GM12892 (cell line): Measurements from ENCODE around the gene ARHGAP27.

Experiments used
- DNase-seq: peaks from one replicate; pipeline ENCODE4 v3.0.0; 2011; ENCODE audit not compliant: insufficient read length
- FAIRE-seq: peaks from 2 replicates; lab custom pipeline; 2011; peaks lifted over from hg19 to GRCh38; lab: Jason Lieb, UNC
- POLR2A ChIP-seq: IDR thresholded peaks from 2 replicates; pipeline ENCODE4 v1.6.1; 2011; ENCODE audit warnings: low read depth, low read length, control low read depth
- POLR2AphosphoS5 ChIP-seq: IDR thresholded peaks from 2 replicates; pipeline ENCODE4 v1.6.1; 2011; ENCODE audit warnings: low read depth, low read length, control low read depth
- TAF1 ChIP-seq: IDR thresholded peaks from 2 replicates; pipeline ENCODE4 v1.6.1; 2011; ENCODE audit warnings: low read depth, mild to moderate bottlenecking, control low read depth, low read length, borderline replicate concordance

Gene ARHGAP27

GRCh38 chr17:45423975-45424335 is 8.7 kb downstream of the ARHGAP27 start:
- FAIRE-seq (no peak), DNase-seq (no peak)
- TF ChIP-seq POLR2A (no peak), POLR2AphosphoS5 (no peak), TAF1 (no peak)

DNA sequence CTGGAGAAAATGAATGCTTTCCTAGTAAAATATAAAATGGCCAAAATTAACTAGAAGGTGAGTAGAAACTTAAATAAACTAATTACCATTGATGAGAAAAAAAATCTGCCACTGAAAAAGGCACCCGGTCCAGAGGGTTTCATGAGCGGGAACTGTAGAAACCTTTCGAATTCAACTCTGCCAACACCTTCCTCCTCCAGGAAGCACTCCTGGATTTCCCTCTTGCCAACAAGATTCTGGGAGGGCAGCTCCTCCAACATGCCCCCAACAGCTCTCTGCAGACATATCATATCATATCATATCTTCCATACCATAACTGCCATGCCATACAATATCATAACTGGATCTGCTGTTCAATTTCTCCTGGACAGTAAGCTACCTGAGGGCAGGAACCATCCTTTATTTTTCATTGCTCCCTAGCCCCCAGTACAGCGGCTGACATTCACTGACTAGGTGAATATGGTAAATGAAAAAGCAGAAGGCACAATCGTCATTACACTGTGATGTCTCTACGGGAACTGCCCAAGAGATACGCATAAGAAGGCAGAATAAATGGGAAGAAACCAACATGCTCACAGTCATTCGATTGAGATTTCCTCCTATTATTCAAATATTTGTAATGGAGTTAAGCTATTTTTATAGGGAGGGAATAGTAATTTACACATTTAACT is 9.2 kb downstream of the ARHGAP27 start:
- DNase-seq, result no peak
- FAIRE-seq, result no peak
- no peak for TF ChIP-seq POLR2A

DNA sequence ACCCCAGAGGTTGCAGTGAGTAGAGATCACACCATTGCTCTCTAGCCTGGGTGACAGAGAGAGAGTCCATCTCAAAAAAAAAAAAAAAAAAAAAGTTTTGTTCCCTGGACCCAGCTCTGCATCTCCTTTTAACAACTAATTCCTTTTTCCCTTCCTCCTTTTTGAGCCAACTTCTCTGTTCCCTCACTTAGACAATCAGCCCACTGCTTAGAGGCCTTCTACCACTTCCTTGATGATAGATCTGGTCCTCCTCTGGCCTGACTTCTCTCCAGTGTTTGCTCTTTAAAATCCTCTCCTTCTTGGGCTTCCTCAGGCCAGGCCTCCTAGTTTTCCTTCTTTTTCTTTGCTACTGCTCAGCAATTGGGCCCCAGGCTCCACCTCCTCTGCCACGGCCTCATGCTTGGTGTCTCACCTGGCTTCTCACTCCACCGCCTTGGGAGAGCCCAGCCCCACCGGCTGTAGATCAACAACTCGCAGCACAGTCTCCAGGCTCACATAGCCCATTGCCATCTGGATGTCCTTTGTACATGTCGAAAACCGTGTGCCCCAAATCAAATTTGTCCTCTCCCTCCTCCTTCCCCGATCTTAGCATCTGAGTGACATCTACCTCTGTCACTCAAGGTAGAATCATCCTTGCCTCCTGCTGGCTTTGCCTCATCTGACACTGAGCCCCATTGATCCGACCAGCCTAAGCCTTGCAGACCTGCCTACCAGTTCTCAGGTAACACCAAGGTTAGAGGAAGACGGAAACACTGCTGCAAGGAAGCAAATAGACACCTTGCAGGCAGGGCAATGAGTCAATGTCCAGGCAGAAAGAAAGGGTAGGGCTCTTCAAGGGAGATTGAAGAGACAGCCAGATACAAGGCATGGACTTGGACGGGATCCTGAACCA is 17.4 kb downstream of the ARHGAP27 start:
- no peak for FAIRE-seq
- no peak for TF ChIP-seq POLR2AphosphoS5
- TF ChIP-seq TAF1, result no peak
- no peak for TF ChIP-seq POLR2A
- DNase-seq, result no peak

GRCh38 chr17:45413498-45413923 is 19.2 kb downstream of the ARHGAP27 start:
- no peak for FAIRE-seq

GRCh38 chr17:45411348-45412105 is 21.1 kb downstream of the ARHGAP27 start:
- FAIRE-seq, result no peak
- no peak for TF ChIP-seq POLR2A
- TF ChIP-seq TAF1, result no peak
- DNase-seq, result no peak

More at GRCh38 chr17:45413498-45413923, 19.2 kb downstream of the ARHGAP27 start:
- TF ChIP-seq TAF1 (no peak), POLR2AphosphoS5 (no peak), POLR2A (no peak)
- DNase-seq, result no peak

DNA sequence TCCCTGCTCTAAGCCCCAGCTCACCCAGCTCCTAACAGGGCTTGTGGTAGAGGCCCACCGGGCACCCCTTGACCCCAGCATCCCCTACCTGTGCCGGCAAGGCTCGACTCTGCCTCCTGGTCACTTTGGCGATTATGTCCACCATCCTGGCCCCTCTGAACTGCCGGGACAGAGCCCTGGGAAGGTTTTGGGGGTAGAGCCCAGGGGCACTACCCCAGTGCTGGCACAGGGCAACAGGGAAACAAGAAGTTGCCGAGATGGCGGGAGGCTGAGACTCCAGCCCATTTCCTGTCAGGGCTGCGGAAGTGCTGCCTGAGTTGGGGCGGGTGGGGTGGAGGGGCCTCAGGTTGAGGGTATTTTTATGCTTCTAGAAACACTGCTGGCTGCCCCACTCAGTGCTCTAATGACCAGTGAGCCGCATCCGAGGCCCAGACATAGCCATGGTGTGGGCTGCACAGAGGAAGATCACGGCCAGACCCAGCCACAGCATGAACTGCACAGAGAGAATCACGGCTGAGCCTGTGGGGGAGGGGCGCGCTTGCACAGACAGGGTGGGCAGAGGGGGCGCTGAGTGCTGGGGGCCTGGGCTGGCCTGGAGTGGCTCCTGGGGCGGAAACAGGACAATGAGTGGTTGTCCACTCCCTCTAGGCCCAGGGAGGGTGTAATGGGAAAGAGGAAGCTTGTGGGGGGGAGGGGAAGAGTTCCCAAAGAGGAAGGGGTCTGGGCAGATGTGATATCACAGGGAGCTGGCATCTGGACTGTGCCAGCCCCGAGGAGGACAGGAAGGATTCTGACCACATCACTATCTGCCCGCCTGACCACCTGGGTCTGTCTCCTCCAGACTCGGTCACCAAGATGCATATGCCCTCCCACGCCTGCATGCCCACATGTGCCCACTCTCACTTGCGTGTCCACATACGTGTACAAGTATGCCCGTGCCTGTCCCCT is 22.3 kb downstream of the ARHGAP27 start:
- peak; percentile 86 for DNase-seq
- TF ChIP-seq TAF1, result no peak
- peak; percentile 50; the same call in 1 of the 2 replicates for TF ChIP-seq POLR2AphosphoS5
- TF ChIP-seq POLR2A, result peak; percentile 64; the same call in 1 of the 2 replicates
- peak; percentile 88 for FAIRE-seq

GRCh38 chr17:45409659-45410076 is 23.0 kb downstream of the ARHGAP27 start:
- DNase-seq (no peak), FAIRE-seq (peak; percentile 70)
- TF ChIP-seq POLR2A (no peak), POLR2AphosphoS5 (no peak), TAF1 (no peak)

- DNase-seq, result no peak
- peak; percentile 56 for FAIRE-seq
- TF ChIP-seq POLR2AphosphoS5 (no peak), TAF1 (no peak), POLR2A (no peak)
Observed at GRCh38 chr17:45408611-45409421, 23.9 kb downstream of the ARHGAP27 start.

- FAIRE-seq (no peak), DNase-seq (no peak)
- TF ChIP-seq TAF1 (no peak), POLR2AphosphoS5 (no peak), POLR2A (no peak)
Observed at GRCh38 chr17:45406107-45406506, 26.6 kb downstream of the ARHGAP27 start.
